ENCODE data around the gene MX2.
"Not testable (repeated sequence)": the region's sequence is repeated elsewhere in the genome, so short reads cannot be mapped to it uniquely, and the experiment has no call there.

MX2 gene

DNA sequence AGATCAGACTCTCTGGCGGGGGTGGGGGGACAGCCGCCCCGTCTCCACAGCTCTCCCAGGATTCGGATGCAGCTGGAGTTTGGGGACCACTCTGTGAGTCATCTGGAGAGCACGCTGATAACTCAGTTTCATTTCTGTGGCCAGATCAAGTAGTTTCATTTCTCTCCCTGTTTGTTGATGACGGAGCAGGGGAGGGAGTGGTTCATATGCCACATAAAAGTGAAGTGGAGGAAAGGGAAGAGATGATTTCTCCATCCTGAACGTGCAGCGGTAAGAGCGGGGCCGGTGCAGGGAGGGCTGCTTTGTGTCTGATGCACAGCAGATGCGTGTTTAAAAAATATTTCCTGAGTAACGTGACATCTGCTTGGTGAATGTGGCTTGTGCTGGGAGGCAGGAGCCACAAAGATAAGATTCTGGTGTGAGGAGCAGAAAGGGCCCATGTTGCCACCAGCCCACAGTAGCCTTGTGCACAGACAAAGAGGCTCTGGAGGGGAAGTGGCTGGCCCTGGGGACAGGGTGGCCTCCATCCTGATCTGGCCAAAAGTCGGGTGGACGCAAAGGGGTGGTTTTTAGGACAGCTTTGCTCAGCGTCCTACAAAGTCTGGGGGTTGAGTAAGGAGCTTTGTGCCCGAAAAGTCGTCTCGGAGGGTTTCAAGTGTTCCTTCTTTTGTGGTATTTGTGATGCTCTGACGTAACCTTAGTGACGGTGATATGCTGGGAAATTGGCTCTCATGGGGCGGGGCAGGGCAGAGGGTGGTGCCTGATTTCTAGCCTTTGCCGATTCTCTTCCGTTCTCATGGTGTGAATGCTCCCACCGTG, at the start of gene MX2:
MX2 (plus strand) TSS at position 242 of the 819 bp plus-strand sequence. CDS start 14,880 bp downstream, outside the sequence.
- Histone ChIP-seq H3K36me3 (ENCODE audit: control insufficient read depth, insufficient read depth, low read length) (no peaks in the 10 kb centered on the region), H3K4me3 (ENCODE audit: low read depth, low read length) (no peak within 1 kb of the TSS), H3K27ac (ENCODE audit: low read depth, low read length) (no peak within 1 kb of the TSS), H3K9me3 (ENCODE audit: control insufficient read depth, insufficient read depth, low read length) (no peaks in the 10 kb centered on the region), H3K27me3 (ENCODE audit: control insufficient read depth, insufficient read depth, low read length) (no peaks in the 10 kb centered on the region), H3K4me1 (ENCODE audit: control insufficient read depth, insufficient read depth, low read length) (no peaks in the 10 kb centered on the region; the same call in 1 of the 2 replicates), H3K9ac (ENCODE audit: low read depth, low read length) (no peak within 1 kb of the TSS)

- H3K27ac ChIP-seq (ENCODE audit: low read depth, low read length); H3K9me3 ChIP-seq (ENCODE audit: control insufficient read depth, insufficient read depth, low read length); H3K9ac ChIP-seq (ENCODE audit: low read depth, low read length); H3K4me1 ChIP-seq (ENCODE audit: control insufficient read depth, insufficient read depth, low read length); H3K36me3 ChIP-seq (ENCODE audit: control insufficient read depth, insufficient read depth, low read length); H3K4me3 ChIP-seq (ENCODE audit: low read depth, low read length): not testable (repeated sequence)
- H3K27me3 ChIP-seq (ENCODE audit: control insufficient read depth, insufficient read depth, low read length) = peaks cover 29% of the 10 kb centered on the region
Observed at GRCh38 chr21:41313285-41314164, 48.3 kb upstream of the MX2 start.

GRCh38 chr21:41315726-41316125, 46.1 kb upstream of the MX2 start:
- Histone ChIP-seq H3K9ac (ENCODE audit: low read depth, low read length) (no peak overlapping the region), H3K9me3 (ENCODE audit: control insufficient read depth, insufficient read depth, low read length) (no peaks in the 10 kb centered on the region), H3K27ac (ENCODE audit: low read depth, low read length) (no peak overlapping the region), H3K36me3 (ENCODE audit: control insufficient read depth, insufficient read depth, low read length) (no peaks in the 10 kb centered on the region), H3K4me1 (ENCODE audit: control insufficient read depth, insufficient read depth, low read length) (peaks cover 4% of the 10 kb centered on the region; the same call in 1 of the 2 replicates), H3K4me3 (ENCODE audit: low read depth, low read length) (no peak overlapping the region), H3K27me3 (ENCODE audit: control insufficient read depth, insufficient read depth, low read length) (peaks cover 29% of the 10 kb centered on the region)

DNA sequence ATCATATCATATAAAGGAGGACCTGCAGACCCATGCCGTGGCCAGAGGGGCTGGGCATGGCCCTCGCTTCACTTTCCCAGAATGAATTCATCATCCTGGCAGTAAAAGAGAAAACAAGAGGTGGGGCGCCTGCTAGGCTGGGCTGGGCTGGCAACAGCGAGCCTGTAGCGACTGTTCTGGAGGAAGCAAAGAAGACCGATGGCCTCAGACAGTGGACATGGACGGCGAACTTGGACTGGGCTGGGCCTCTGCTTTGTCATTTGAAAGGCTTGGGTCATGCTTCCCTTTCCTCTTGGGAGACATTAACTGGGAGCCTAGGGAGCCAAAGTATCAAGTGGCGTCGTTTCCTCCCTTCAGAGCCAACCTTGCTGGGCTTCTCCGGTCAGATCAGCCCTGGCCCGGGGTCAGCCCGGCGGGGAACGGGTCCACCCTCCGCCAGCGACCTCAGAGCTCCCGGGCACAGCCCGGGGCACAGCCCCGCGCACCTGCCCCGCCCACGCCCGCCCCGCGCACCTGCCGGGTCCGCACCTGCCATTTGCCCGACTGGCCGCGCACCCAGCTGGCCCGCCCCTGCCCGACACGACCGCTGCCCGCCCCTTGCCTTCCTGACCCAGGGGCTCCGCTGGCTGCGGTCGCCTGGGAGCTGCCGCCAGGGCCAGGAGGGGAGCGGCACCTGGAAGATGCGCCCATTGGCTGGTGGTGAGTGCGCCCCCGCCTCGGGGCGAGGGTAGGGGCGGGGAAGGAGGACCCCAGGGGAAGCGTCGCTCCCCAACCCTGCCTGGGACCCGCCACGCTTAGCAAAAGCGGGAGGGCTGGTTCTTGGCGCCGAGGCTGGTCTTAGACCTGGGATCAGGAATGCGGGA, 45.4 kb upstream of the MX2 start, which contains the start of gene FAM3B:
FAM3B (plus strand) TSS at position 602 of the 863 bp plus-strand sequence; CDS start at position 681, 79 bp downstream.
- Histone ChIP-seq H3K27ac (ENCODE audit: low read depth, low read length) (no peak within 1 kb of the TSS), H3K27me3 (ENCODE audit: control insufficient read depth, insufficient read depth, low read length) (peaks cover 29% of the 10 kb centered on the region), H3K36me3 (ENCODE audit: control insufficient read depth, insufficient read depth, low read length) (no peaks in the 10 kb centered on the region), H3K9ac (ENCODE audit: low read depth, low read length) (peak within 1 kb of the TSS; percentile 42), H3K4me1 (ENCODE audit: control insufficient read depth, insufficient read depth, low read length) (peaks cover 4% of the 10 kb centered on the region; the same call in 1 of the 2 replicates), H3K9me3 (ENCODE audit: control insufficient read depth, insufficient read depth, low read length) (no peaks in the 10 kb centered on the region), H3K4me3 (ENCODE audit: low read depth, low read length) (peak within 1 kb of the TSS; percentile 80)

DNA sequence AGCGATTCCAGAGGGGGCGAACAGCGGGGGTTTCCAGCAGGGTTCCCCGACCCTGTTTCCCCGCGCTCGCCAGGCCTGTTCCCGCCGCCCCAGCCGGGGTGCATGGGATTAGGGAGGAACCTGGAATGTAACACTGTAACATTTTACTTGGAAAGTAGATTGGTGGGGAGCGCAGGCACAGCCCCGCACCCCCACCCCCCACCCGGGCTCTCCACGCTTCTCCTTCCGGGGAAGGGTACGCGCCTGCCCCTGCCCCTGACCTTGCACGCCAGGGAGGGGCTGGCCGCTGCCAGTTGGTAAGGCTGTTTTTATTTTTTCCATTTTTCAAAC, 44.8 kb upstream of the MX2 start:
- H3K4me3 ChIP-seq (ENCODE audit: low read depth, low read length) = peak overlapping the region; percentile 80
- H3K27ac ChIP-seq (ENCODE audit: low read depth, low read length) = no peak overlapping the region
- H3K27me3 ChIP-seq (ENCODE audit: control insufficient read depth, insufficient read depth, low read length) = peaks cover 29% of the 10 kb centered on the region

GRCh38 chr21:41317458-41317857, 44.4 kb upstream of the MX2 start:
- no peaks in the 10 kb centered on the region for H3K36me3 ChIP-seq (ENCODE audit: control insufficient read depth, insufficient read depth, low read length)
- peaks cover 9% of the 10 kb centered on the region; the same call in 1 of the 2 replicates for H3K4me1 ChIP-seq (ENCODE audit: control insufficient read depth, insufficient read depth, low read length)
- peak overlapping the region; percentile 80 for H3K4me3 ChIP-seq (ENCODE audit: low read depth, low read length)
- no peaks in the 10 kb centered on the region for H3K9me3 ChIP-seq (ENCODE audit: control insufficient read depth, insufficient read depth, low read length)
- no peak overlapping the region for H3K27ac ChIP-seq (ENCODE audit: low read depth, low read length)
- H3K9ac ChIP-seq (ENCODE audit: low read depth, low read length) = no peak overlapping the region
- peaks cover 29% of the 10 kb centered on the region for H3K27me3 ChIP-seq (ENCODE audit: control insufficient read depth, insufficient read depth, low read length)

More for the DNA sequence above, 44.8 kb upstream of the MX2 start:
- H3K4me1 ChIP-seq (ENCODE audit: control insufficient read depth, insufficient read depth, low read length) = peaks cover 4% of the 10 kb centered on the region; the same call in 1 of the 2 replicates
- H3K9ac ChIP-seq (ENCODE audit: low read depth, low read length) = peak overlapping the region; percentile 42
- no peaks in the 10 kb centered on the region for H3K36me3 ChIP-seq (ENCODE audit: control insufficient read depth, insufficient read depth, low read length)
- H3K9me3 ChIP-seq (ENCODE audit: control insufficient read depth, insufficient read depth, low read length) = no peaks in the 10 kb centered on the region

GRCh38 chr21:41318218-41318617, 43.6 kb upstream of the MX2 start:
- Histone ChIP-seq H3K4me3 (ENCODE audit: low read depth, low read length) (no peak overlapping the region), H3K27me3 (ENCODE audit: control insufficient read depth, insufficient read depth, low read length) (peaks cover 29% of the 10 kb centered on the region), H3K9me3 (ENCODE audit: control insufficient read depth, insufficient read depth, low read length) (no peaks in the 10 kb centered on the region), H3K27ac (ENCODE audit: low read depth, low read length) (no peak overlapping the region), H3K4me1 (ENCODE audit: control insufficient read depth, insufficient read depth, low read length) (peaks cover 9% of the 10 kb centered on the region; the same call in 1 of the 2 replicates), H3K36me3 (ENCODE audit: control insufficient read depth, insufficient read depth, low read length) (no peaks in the 10 kb centered on the region), H3K9ac (ENCODE audit: low read depth, low read length) (no peak overlapping the region)

GRCh38 chr21:41319273-41319672, 42.6 kb upstream of the MX2 start:
- H3K9ac ChIP-seq (ENCODE audit: low read depth, low read length) = no peak overlapping the region
- no peak overlapping the region for H3K4me3 ChIP-seq (ENCODE audit: low read depth, low read length)
- no peaks in the 10 kb centered on the region for H3K9me3 ChIP-seq (ENCODE audit: control insufficient read depth, insufficient read depth, low read length)
- peaks cover 29% of the 10 kb centered on the region for H3K27me3 ChIP-seq (ENCODE audit: control insufficient read depth, insufficient read depth, low read length)
- peaks cover 9% of the 10 kb centered on the region; the same call in 1 of the 2 replicates for H3K4me1 ChIP-seq (ENCODE audit: control insufficient read depth, insufficient read depth, low read length)
- no peaks in the 10 kb centered on the region for H3K36me3 ChIP-seq (ENCODE audit: control insufficient read depth, insufficient read depth, low read length)
- H3K27ac ChIP-seq (ENCODE audit: low read depth, low read length) = no peak overlapping the region

- Histone ChIP-seq H3K9ac (ENCODE audit: low read depth, low read length) (no peak overlapping the region), H3K27ac (ENCODE audit: low read depth, low read length) (no peak overlapping the region), H3K36me3 (ENCODE audit: control insufficient read depth, insufficient read depth, low read length) (no peaks in the 10 kb centered on the region), H3K9me3 (ENCODE audit: control insufficient read depth, insufficient read depth, low read length) (no peaks in the 10 kb centered on the region), H3K27me3 (ENCODE audit: control insufficient read depth, insufficient read depth, low read length) (peaks cover 13% of the 10 kb centered on the region), H3K4me3 (ENCODE audit: low read depth, low read length) (no peak overlapping the region), H3K4me1 (ENCODE audit: control insufficient read depth, insufficient read depth, low read length) (peaks cover 9% of the 10 kb centered on the region; the same call in 1 of the 2 replicates)
Observed at GRCh38 chr21:41321211-41321907, 40.5 kb upstream of the MX2 start.
